22Rv1 (cell line): ENCODE measurements around the gene SBF2.
"Not testable (repeated sequence)": the region's sequence is repeated elsewhere in the genome, so short reads cannot be mapped to it uniquely, and the experiment has no call there.

ENCODE experiments used
- H3K27ac ChIP-seq: fragments of 450-650 bp; 2 replicates; pipeline ENCODE4 v1.5.1; 2017
- ZFX ChIP-seq: fragments of 450-650 bp; IDR thresholded peaks from 2 replicates; pipeline ENCODE4 v1.6.1; 2017; ENCODE audit warnings: antibody characterized with exemption, borderline replicate concordance
- TF ChIP-seq, protein P1 (sequence below): fragments of 450-650 bp; IDR thresholded peaks from 2 replicates; pipeline ENCODE4 v1.5.1; 2017; ENCODE audit warnings: mild to moderate bottlenecking

Gene SBF2

DNA sequence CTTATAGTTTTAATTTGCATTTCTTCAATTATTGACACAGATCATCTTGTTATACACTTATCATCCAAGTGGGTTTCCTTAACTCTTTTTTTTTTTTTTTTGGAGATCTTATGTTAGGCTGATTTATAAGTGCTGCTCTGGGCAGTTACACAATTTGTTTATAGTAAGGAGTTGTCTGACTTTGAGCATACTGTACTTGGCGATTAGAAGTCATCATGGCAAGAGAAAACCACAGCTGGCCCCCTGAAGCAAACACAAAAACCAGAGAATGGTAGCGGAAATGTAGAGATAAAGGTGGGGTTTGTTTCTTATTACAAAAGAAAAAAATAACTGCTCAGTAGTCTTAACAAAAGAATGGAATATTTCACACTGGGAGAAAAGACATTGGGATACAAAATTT lies 337.5 kb downstream of the SBF2 start:
- H3K27ac ChIP-seq = no peak overlapping the region

DNA sequence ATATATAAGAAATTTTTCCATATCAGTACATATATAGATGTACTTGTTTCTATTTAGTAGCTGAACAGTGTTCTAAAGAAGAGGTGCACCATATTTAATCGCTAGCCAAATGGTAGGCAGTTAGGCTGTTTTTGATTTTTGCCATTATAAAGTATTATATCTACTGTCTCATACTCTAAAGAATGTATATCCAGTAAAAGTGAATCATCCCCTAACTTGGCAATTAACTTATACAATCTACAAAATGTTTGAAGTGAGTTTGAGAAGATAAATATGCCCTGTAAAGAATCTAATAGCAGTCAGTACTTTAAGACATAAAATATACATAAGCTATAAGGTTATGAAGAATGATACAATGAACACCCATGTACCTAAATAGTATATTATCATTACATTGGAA lies 338.6 kb downstream of the SBF2 start:
- TF ChIP-seq, protein P1, sequence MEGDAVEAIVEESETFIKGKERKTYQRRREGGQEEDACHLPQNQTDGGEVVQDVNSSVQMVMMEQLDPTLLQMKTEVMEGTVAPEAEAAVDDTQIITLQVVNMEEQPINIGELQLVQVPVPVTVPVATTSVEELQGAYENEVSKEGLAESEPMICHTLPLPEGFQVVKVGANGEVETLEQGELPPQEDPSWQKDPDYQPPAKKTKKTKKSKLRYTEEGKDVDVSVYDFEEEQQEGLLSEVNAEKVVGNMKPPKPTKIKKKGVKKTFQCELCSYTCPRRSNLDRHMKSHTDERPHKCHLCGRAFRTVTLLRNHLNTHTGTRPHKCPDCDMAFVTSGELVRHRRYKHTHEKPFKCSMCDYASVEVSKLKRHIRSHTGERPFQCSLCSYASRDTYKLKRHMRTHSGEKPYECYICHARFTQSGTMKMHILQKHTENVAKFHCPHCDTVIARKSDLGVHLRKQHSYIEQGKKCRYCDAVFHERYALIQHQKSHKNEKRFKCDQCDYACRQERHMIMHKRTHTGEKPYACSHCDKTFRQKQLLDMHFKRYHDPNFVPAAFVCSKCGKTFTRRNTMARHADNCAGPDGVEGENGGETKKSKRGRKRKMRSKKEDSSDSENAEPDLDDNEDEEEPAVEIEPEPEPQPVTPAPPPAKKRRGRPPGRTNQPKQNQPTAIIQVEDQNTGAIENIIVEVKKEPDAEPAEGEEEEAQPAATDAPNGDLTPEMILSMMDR = no peak
- TF ChIP-seq ZFX = no peak
- H3K27ac ChIP-seq = no peak overlapping the region

More for the DNA sequence above, 337.5 kb downstream of the SBF2 start:
- TF ChIP-seq, protein P1 = no peak
- no peak for TF ChIP-seq ZFX

DNA sequence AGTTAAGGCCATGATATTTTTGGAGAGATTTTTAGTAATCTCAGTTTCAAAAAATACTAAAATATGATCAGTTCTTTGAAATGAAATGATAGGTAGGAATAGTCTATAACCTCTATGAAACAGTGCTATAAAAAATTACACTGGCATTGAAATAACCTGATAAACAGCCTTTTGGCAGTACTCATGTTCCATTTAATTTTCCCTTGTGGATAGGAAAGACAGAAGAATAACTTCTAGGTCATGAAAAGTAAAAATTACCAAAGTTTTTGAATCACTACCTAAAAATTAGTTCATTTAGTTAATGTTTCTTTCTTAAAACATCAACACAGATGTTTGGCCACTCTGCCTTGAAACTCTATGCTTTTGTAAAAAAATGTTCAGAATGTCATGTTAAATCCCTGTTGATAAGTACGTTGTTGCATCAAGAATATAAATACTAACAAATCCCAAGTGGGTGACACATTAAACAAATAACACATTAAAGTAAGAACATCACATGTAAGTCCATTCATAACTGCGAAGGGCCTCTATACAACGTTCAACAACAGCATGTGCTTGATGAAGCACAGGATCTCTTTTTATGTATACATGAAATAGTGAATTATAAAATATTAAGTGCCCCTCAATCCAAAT lies 339.9 kb downstream of the SBF2 start:
- no peak for TF ChIP-seq ZFX
- TF ChIP-seq, protein P1 = no peak
- no peak overlapping the region for H3K27ac ChIP-seq

DNA sequence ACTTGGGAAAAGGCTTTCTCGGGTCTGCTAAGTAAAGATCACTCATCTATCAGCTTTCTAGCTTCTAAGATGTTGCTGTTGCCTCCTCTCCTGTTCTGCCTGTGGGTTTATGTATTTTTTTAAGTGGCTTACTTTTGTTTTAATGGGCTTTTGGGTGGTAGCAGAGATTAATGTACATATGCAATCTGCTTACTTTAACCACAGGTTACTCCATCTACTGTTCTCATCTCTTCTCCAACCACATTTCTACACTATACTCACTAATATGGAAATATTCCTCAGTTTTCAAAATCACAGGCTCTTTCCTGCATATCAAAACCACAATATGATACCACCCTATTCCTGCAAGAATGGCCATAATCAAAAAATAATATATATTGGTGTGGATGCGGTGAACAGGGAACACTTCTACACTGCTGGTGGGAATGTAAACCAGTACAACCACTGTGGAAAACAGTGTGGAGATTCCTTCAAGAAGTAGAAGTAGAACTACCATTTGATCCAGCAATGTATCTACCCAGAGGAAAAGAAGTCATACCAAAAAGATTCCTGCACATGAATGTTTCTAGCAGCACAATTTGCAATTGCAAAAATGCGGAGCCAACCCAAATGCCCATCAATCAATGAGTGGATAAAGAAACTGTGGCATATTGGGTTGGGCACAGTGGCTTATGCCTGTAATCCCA lies 341.4 kb downstream of the SBF2 start:
- no peak for TF ChIP-seq ZFX
- TF ChIP-seq, protein P1 = no peak
- H3K27ac ChIP-seq = no peak overlapping the region

DNA sequence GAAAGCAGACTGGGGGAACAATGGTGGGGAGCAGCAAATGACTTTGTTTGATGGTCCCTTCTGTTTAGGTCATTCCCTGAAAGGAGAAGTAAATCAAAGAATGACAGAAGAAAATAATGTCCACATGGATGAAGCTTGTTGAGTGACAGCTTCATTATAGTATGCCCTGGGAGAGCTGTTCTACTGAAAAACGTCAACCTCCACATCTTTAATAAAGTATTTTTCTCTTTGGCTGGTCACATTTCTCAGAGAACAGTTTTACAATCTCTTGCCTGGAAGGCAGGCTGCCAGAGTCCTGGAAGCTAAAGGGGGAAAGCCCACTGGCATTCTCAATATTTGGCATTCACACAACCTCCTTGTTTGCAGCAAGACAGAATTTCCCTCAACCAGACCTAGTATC lies 342.2 kb downstream of the SBF2 start:
- H3K27ac ChIP-seq = no peak overlapping the region
- no peak for TF ChIP-seq ZFX
- TF ChIP-seq, protein P1 = no peak

DNA sequence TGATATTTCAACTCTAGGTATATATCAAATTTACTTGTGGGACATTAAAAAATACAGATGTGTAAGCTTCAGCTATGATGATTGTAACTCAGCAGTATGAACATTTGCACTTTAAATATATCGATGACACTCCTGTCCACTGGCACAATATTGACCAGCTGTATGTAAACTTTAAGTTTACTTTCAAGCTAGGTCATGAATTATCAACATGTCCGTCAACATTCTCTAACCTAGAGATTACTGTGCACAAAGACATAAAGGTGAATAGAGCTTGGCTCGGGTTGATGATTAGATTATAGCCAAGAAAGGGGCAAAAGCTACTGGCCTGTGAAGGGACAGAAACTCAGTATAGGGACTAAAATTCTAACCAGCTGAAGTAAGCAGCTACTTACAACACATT lies 343.6 kb downstream of the SBF2 start:
- TF ChIP-seq, protein P1 = no peak
- TF ChIP-seq ZFX = no peak
- H3K27ac ChIP-seq = no peak overlapping the region

DNA sequence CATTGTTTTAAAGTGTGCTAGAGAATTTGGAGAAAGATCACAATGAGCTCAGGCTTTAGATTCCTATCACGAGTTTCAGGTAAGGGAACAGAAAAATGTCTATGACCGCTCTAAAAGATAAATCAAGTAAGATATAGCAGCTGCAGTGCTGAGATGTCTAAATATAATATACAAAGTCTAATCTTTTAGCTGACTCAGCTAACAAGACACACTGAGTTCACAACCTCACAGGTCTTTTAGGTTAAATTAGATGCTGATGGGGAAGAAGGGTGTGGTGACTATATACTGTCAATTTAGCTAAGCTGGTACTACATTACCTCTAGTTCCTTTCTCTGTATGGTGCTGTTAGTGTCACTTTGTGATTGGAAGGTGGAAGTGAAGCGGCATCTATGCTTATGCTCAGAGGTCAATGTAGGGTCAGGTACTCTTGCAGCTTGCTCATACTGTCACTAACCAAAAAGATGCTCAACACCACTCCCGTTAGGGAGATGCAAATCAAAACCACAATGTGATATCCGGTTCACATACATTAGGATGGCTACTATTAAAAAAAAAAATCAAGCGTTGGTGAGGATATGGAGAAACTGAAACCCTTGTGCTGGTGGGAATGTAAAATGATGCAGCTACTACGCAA lies 346.7 kb downstream of the SBF2 start:
- TF ChIP-seq ZFX = no peak

DNA sequence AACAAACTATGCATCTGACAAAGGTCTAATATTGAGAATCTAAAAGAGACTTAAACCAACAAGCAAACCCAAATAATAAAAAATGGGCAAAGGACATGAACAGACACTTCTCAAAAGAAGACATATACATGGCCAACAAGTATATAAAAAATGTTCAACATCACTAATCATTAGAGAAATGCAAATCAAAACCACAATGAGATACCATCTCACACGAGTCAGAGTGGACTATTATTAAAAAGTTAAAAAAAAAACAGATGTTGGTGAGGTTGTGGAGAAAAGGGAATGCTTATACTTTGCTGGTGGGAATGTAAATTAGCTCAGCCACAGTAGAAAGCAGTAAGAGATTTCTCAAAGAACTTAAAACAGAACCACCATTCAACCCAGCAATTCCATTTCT lies 348.3 kb downstream of the SBF2 start:
- not testable (repeated sequence) for H3K27ac ChIP-seq

More for the DNA sequence above, 346.7 kb downstream of the SBF2 start:
- no peak overlapping the region for H3K27ac ChIP-seq
